Aorta (tissue), 5 donors: ENCODE results near the gene PRDM15. TPM values are rescaled to one million over a fixed set of nuclear protein-coding genes. Genes with fewer than 3 reads are reported as not detected.

Experiments
- ATAC-seq: fragments of 200-7000 bp; cut with Tn5 transposase; one replicate; pipeline ENCODE4 v1.9.1; 2022; ENCODE audit warnings: moderate library complexity; ENCODE audit not compliant: low FRiP score
- DNase-seq, 2 donors: peaks; one replicate each; pipeline ENCODE4 v3.0.0-alpha.2; 2020
- H3K27ac ChIP-seq, 2 donors: one replicate each; pipeline ENCODE4 v1.5.1; 2013; ENCODE audit warnings: low read length in 2 of 2, mild to moderate bottlenecking in 2 of 2, moderate library complexity in 2 of 2, control low read depth in 1 of 2, inconsistent platforms in 1 of 2, low read depth in 1 of 2
- H3K27me3 ChIP-seq, 2 donors: one replicate each; pipeline ENCODE4 v1.6.1; 2013; ENCODE audit warnings: control low read depth in 1 of 2, low read length in 1 of 2, mild to moderate bottlenecking in 1 of 2, moderate library complexity in 1 of 2; ENCODE audit not compliant: insufficient read depth in 2 of 2, control insufficient read depth in 1 of 2
- H3K36me3 ChIP-seq, 2 donors: one replicate each; pipeline ENCODE4 v1.6.1; 2013; ENCODE audit warnings: control low read depth in 1 of 2, low read length in 1 of 2, mild to moderate bottlenecking in 1 of 2; ENCODE audit not compliant: insufficient read depth in 2 of 2, control insufficient read depth in 1 of 2
- H3K4me1 ChIP-seq, 2 donors: one replicate each; pipeline ENCODE4 v1.6.1; 2013; ENCODE audit warnings: low read length in 2 of 2, control low read depth in 1 of 2, mild to moderate bottlenecking in 1 of 2, moderate library complexity in 1 of 2; ENCODE audit not compliant: insufficient read depth in 2 of 2, control insufficient read depth in 1 of 2
- H3K4me3 ChIP-seq, 2 donors: one replicate each; pipeline ENCODE4 v1.5.1; 2013; ENCODE audit warnings: low read length in 2 of 2, control low read depth in 1 of 2, mild to moderate bottlenecking in 1 of 2
- H3K9me3 ChIP-seq: one replicate; pipeline ENCODE4 v1.6.1; 2013; ENCODE audit warnings: mild to moderate bottlenecking, low read length; ENCODE audit not compliant: control insufficient read depth
- WGBS, 2 donors: extraction: QIAGEN DNeasy Blood & Tissue Kit; methylation state at CpG; one replicate each; pipeline ENCODE4 v1.1.7; 2013; 5-methylcytosine and 5-hydroxymethylcytosine counted together
- intact Hi-C, 2 donors: fragments of 100-400 bp; cut with DNase I; formaldehyde crosslinking; loops; one replicate each; pipeline versions ENCODE4 v1.14.2 to v1.15.0; 2022
- polyA plus RNA-seq, 2 donors: library from polyadenylated mRNA; stranded (reverse); fragments of 200-250 nt; gene quantifications; one replicate each; pipeline ENCODE4 v1.2.3, GENCODE V29; 2013
- total RNA-seq, 2 donors: library from RNA; stranded (reverse); fragmentation: NEBNext Ultra II Directional; extraction: Animal tissue kit (Norgen Biotek cat#: 25700); gene quantifications; one replicate each; pipeline ENCODE4 v1.2.1, GENCODE V29; 2021
- donor health status: healthy with polysubstance abuse.
- donor health status: Bipolar disorder and iron deficiency.
- donor health status: DM: no; HTN: no; CAD: no.
- donor health status: DM: no; HTN: no; CAD: no.
- donor health status: DM: yes; HTN: yes; CAD: no.

PRDM15 gene
- total and polyA plus RNA-seq, 4 donors, result 2.6 to 11.5 (median 7.5) TPM

DNA sequence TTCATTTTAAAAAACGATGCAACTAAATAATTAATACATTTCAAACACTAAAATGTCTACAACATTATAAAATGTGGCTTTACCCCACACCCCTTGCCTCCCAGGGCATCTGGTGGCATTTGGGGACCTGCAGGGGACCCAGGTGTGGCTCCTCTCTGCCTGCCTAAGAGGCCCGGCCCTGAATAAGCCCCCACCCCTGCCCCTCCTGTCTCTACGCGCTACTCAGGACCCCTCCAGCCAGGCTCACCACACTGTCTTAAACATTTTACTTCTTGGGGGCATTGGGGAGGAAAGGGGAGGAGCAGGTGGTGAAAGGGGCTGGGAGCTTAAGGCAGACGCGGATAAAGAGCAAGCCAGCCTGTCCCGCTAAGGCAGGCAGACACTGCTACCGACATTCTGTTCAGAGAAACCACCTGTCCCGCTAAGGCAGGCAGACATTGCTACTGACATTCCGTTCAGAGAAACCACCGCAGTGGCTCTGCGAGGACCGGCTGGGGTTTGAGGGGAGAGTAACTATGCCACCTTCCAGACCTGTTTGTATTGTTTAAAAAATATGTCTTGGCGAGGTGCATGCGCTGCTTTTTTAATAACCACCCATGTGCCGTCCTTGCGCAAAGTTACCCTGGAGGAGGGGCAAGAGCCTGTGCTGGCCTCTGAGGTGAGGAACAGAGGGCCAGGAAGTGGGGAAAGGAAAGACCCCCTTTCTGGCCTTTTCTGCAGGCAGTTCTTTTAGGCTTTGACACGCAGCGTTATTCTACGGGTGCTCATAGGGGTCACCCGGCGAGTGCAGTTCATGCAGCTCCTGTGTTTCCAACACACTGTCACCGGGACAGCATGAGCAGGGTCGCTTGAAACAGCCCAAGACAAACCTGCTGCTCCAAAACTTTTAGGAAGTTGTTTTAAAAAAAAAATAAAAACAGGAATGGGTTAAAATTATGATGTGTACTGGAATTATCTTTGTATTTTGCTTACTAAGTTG is 61.0 kb downstream of the PRDM15 start:
- ATAC-seq (no peak), DNase-seq (peak in 1 of 2 donors; percentile 46)
- no peaks in the 10 kb centered on the region for H3K4me1 ChIP-seq
- intact Hi-C loops, result loop anchor here (1.0 to 5.0 kb wide), 4 partner anchors 41 to 299 kb away; no protein-coding TSS in a partner anchor
- H3K36me3 ChIP-seq, result no peaks in the 10 kb centered on the region
- no peak overlapping the region for H3K27ac ChIP-seq
- H3K9me3 ChIP-seq, result no peaks in the 10 kb centered on the region
- WGBS, 2 donors, result 92 to 93% methylated on average over 24 of the region's 24 CpGs
- no peak overlapping the region for H3K4me3 ChIP-seq
- no peaks in the 10 kb centered on the region for H3K27me3 ChIP-seq

DNA sequence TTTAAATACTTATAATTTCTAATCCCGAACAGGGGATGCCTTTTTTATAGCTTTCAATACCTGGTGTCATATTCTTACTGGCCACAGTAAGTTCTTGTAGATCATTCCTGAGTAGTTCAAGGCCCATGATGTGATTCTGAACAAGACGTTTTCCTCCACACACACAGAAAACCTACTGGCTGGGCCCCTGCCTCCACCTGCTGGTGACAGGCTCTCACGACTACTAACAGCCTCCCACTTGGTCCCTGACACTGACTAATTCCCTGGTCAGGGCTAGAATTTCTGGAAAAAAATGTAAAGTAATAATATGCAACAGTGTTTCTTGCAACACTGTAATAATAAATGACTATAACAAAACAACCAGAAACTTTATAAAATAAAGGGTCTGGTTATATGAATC is 61.9 kb downstream of the PRDM15 start:
- Histone ChIP-seq H3K4me1 (no peaks in the 10 kb centered on the region), H3K4me3 (no peak overlapping the region), H3K36me3 (no peaks in the 10 kb centered on the region), H3K27me3 (no peaks in the 10 kb centered on the region), H3K27ac (no peak overlapping the region), H3K9me3 (no peaks in the 10 kb centered on the region)
- intact Hi-C loops, result loop anchor here (1.0 to 5.0 kb wide), 4 partner anchors 40 to 300 kb away; no protein-coding TSS in a partner anchor
- 2% methylated on average over 3 of the region's 3 CpGs for WGBS, 2 donors
- ATAC-seq (peak; percentile 84), DNase-seq (peak; percentile 69 to 82)

DNA sequence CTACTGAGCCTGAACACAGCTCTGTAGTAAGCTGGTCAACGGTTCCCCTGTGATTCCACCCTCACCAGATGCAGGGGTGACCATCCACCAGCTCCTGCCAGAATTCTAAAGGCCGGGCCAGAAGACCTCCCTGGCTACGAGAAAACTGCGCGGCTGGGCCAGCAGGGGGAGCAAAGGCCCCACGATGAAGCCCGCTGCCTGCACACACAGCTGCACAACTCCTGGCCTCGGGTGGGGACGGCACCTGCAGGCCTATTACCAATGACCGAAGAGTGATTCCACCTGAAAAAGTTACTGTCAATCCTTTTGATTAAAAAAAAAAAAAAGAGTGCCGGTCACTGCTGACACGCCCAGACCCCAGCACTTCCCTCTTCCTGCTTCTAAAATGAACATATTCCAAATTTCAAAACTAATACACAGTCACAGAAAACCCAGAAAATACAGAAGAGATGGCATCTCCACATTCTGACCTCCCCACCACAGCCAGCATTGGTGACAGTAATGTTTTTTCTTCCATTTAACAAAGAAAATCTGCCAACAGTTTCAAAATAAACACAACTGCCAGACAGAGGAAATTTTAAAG is 62.5 kb downstream of the PRDM15 start:
- WGBS, 2 donors, result 3 to 7% methylated on average over 12 of the region's 12 CpGs
- DNase-seq (peak; percentile 74 to 85), ATAC-seq (peak; percentile 85)
- H3K4me1 ChIP-seq, result no peaks in the 10 kb centered on the region
- no peak overlapping the region for H3K27ac ChIP-seq
- H3K27me3 ChIP-seq, result no peaks in the 10 kb centered on the region
- intact Hi-C loops, result loop anchor here (1.0 to 5.0 kb wide), 4 partner anchors 39 to 301 kb away; no protein-coding TSS in a partner anchor
- H3K36me3 ChIP-seq, result no peaks in the 10 kb centered on the region
- no peaks in the 10 kb centered on the region for H3K9me3 ChIP-seq
- no peak overlapping the region for H3K4me3 ChIP-seq

DNA sequence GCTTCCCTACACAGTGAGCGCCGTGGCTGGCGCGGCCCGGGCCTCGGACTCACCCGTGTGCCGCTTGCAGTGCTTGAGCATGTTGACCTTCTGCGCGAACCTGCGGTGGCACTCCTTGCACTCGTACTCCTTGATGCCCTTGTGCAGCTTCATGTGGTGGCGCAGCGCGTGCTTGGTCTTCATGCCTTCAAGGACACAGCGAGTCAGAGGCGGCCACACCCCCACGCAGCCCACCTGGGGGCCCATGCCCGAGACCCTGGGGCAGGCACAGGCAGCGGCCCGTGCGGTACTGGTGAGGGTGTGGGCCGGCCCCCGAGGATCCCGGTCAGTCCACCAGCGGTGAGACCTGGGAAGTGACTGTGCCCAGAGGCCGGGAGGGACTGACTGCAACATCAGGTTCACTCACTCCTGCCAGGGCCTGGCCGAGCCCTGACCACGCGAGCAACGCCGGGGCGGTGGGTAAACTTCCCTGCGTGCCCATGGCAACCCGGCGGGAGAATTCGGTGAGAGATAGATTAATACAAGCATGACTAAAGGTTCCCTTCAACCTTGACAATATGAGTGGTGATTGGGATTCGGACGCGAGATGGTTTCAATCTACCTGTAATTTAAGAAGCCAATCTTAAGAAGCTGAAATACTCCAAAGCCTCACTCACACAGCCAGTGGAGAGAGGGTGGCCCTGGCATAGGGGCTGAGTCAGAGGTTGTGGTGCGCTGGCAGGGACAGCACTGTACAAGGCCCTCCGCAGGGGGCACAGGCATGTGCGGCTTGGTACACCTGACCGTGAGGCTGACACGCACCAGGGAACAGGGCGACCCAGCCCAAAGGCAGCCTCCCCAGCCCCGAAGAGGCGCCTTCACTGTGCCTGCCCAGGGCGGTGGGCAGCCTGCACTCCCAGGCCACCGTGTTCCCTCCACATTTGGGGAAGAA is 63.2 kb downstream of the PRDM15 start:
- H3K36me3 ChIP-seq, result no peaks in the 10 kb centered on the region
- DNase-seq (peak in 1 of 2 donors; percentile 69), ATAC-seq (peak; percentile 8)
- H3K9me3 ChIP-seq, result no peaks in the 10 kb centered on the region
- intact Hi-C loops, result loop anchor here (2.0 to 5.0 kb wide), 3 partner anchors 39 to 301 kb away; no protein-coding TSS in a partner anchor
- no peak overlapping the region for H3K27ac ChIP-seq
- 86 to 91% methylated on average over 50 of the region's 50 CpGs for WGBS, 2 donors
- H3K4me3 ChIP-seq, result no peak overlapping the region
- no peaks in the 10 kb centered on the region for H3K27me3 ChIP-seq
- no peaks in the 10 kb centered on the region for H3K4me1 ChIP-seq

DNA sequence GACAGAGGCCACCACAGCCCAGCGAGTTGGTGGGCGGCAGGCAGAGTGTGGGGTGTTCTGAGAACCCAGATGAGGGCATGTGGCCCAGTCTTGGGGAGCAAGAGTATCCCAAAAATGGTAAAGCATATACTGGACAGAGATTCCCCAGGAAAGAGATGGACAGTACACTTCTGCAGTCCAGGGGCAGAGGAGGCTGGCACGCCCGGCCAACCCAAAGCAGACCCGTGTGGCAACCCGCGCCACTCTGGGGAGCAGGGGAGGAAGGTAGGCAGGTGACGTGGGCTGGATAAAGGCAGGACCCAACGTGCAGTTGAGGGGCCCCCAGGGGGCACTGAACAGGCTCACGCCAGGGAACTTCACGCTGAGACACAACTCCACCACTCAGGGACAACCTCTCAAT is 65.9 kb downstream of the PRDM15 start:
- H3K27me3 ChIP-seq, result no peaks in the 10 kb centered on the region
- no peaks in the 10 kb centered on the region for H3K9me3 ChIP-seq
- WGBS, 2 donors, result 88 to 91% methylated on average over 11 of the region's 11 CpGs
- no peaks in the 10 kb centered on the region for H3K4me1 ChIP-seq
- ATAC-seq, result no peak
- intact Hi-C loops, result no loop called here
- no peak for DNase-seq
- H3K36me3 ChIP-seq, result peaks cover 0 to 5% of the 10 kb centered on the region in 2 donors
- H3K4me3 ChIP-seq, result no peak overlapping the region
- no peak overlapping the region for H3K27ac ChIP-seq

DNA sequence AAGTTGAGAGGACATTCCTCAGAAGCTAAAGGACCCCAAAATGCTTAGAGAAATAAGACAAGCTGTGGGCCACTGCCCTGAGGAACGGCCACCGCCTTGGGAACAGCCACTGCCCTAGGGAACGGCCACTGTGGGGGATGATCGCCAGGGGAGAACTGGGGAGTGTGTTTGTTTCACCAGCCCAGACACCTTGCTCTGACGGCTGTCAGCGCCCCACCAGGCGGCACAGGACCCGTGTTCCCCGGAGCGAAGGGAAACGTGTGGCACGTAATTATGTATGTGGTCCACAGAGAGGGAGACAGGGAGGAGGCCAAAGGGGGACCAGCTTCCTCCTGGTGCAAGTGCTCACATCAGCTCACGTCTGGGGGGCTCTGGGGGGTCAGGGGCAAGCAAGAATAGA is 66.5 kb downstream of the PRDM15 start:
- no peaks in the 10 kb centered on the region for H3K27me3 ChIP-seq
- no peaks in the 10 kb centered on the region for H3K4me1 ChIP-seq
- no peak for ATAC-seq
- DNase-seq, result peak in 1 of 2 donors; percentile 59
- H3K36me3 ChIP-seq, result peaks cover 0 to 5% of the 10 kb centered on the region in 2 donors
- 90 to 94% methylated on average over 13 of the region's 13 CpGs for WGBS, 2 donors
- intact Hi-C loops, result no loop called here
- no peaks in the 10 kb centered on the region for H3K9me3 ChIP-seq
- no peak overlapping the region for H3K27ac ChIP-seq
- H3K4me3 ChIP-seq, result no peak overlapping the region

DNA sequence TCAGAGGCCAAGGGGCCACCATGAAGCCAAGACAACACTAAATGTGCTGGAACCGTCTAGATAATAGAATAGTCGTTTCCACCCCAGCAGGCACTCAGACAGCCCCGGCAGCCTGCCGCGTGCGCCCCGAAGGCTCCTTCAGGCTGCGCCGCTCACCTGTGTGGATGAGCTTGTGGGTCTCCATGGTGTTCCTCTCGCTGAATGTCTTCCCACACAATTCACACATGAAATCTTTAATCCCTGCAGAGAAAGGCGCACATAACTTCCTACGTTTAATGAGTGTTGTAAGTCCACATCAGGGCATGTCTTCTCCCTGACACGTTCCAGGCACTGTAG is 68.6 kb downstream of the PRDM15 start:
- Histone ChIP-seq H3K27ac (no peak overlapping the region), H3K36me3 (peaks cover 0 to 5% of the 10 kb centered on the region in 2 donors)
- intact Hi-C loops, result no loop called here

DNA sequence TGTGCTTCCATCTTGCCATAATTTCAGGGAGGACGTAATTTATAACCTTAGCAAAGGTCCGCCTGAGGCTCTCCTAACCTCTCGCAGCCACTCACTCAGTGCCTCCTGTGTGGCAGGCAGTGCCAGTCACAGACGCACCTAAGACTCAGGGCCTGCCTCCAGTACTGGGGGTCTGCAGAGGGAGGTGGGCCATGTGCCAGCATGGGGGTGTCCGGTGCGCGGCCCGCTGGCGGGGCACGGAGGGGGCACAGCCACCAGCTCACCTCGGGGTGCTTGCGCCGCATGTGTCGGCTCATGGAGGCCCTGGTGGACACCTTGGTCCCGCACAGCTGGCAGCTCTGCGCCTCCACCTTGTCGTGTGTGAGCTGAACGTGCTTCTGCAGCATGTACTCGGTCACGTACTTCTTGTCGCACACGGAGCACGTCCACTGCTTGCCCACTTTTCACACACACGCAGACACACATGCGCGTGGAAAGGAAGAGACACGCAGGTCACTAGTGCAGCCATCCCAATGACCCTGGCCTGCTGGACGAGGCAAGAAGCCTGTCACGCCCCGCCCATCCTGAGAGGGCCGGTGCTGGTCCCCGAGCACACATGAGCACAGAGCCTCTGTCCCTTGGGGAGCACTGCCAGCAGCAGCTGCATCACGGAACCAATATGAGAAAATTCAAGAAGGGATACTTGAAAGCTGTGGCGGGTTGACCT is 69.1 kb downstream of the PRDM15 start:
- Histone ChIP-seq H3K27me3 (no peaks in the 10 kb centered on the region), H3K36me3 (peaks cover 0 to 5% of the 10 kb centered on the region in 2 donors), H3K27ac (no peak overlapping the region), H3K4me3 (no peak overlapping the region), H3K9me3 (no peaks in the 10 kb centered on the region), H3K4me1 (no peaks in the 10 kb centered on the region)
- 95% methylated on average over 34 of the region's 34 CpGs for WGBS, 2 donors
- DNase-seq, result no peak
- intact Hi-C loops, result loop anchor here in 1 of 2 donors (10.0 kb wide), 1 partner anchor 55 kb away; no protein-coding TSS in a partner anchor
- no peak for ATAC-seq

More for the DNA sequence above, 68.6 kb downstream of the PRDM15 start:
- WGBS, 2 donors, result 92 to 97% methylated on average over 13 of the region's 13 CpGs
- H3K27me3 ChIP-seq, result no peaks in the 10 kb centered on the region
- no peaks in the 10 kb centered on the region for H3K9me3 ChIP-seq
- H3K4me3 ChIP-seq, result no peak overlapping the region
- H3K4me1 ChIP-seq, result no peaks in the 10 kb centered on the region
- ATAC-seq, result no peak
- no peak for DNase-seq
